Activated gamma-delta T cell treated with anti-CD3 and anti-CD28 coated beads, Interleukin-2, amount 50 U/mL, for 16 hours (primary cell): ENCODE data around the gene PRAC2.

Experiments
- DNase-seq: peaks from one replicate; pipeline ENCODE4 v3.0.0-alpha.2; 2020; ENCODE audit warnings: low read depth

The PRAC2 gene

GRCh38 chr17:48755356-48755755 lies 32.4 kb downstream of the PRAC2 start:
- DNase-seq = no peak

DNA sequence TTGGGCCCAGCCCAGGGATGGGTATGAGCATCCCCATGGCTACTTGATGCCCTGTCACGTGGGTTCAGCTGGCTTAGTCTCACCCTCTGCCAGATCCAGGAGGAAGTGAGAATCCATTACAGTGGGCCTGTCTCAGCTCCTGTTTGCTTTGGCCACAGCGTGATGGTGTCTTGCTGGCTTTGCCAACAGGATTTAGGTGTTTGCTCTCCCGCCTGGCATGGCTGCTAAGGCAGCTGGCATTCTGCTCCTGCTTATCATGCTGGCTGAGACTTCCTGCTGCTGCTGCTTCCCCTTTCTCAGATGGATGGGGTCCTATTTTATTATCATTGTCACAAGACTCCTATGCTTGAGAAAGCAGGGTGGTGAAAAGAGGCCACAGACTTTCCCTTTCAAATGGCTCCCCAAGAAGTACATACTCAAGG lies 33.9 kb downstream of the PRAC2 start:
- DNase-seq = no peak

GRCh38 chr17:48757524-48757961 lies 34.6 kb downstream of the PRAC2 start:
- DNase-seq = no peak

DNA sequence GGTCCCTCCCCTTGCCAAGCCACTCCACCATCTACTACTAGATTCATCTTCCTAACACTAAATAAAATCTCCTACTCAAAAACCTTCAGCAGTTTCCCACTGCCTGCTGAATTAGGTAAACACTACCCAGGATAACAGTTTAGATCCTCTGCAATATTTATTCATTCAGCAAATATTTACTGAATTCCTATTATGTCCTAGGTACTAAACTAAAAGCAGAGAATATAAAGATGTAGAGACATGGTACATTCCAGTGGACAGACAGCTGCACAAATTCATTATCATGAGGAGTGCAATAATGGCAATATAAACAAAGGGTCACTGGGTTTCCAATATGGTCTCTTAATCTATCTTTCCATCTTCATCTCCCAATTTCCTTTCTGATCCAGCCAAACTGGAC lies 36.3 kb downstream of the PRAC2 start:
- no peak for DNase-seq

- no peak for DNase-seq
Measured at GRCh38 chr17:48760411-48760810, 37.4 kb downstream of the PRAC2 start.

DNA sequence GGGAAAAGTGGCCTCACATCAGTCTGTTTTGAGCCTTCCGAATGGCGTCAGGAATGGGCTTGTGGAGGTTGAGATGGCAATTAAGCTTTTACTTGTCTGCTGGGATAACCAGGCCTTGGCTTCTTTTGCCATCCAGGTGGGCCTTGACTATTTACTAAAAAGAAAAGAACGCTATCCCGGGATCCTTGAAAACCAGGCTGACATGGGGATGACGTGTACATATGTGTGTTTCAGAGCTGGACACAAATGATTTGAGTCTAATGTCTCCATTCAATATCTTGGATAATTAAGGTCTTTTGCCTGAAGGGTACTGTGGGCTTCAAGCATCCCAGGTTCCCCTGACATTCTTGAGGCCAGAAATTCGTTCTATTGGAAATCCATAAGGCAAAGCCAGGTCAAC lies 38.1 kb downstream of the PRAC2 start:
- no peak for DNase-seq

- DNase-seq = no peak
Measured at GRCh38 chr17:48767263-48767774, 44.3 kb downstream of the PRAC2 start.

DNA sequence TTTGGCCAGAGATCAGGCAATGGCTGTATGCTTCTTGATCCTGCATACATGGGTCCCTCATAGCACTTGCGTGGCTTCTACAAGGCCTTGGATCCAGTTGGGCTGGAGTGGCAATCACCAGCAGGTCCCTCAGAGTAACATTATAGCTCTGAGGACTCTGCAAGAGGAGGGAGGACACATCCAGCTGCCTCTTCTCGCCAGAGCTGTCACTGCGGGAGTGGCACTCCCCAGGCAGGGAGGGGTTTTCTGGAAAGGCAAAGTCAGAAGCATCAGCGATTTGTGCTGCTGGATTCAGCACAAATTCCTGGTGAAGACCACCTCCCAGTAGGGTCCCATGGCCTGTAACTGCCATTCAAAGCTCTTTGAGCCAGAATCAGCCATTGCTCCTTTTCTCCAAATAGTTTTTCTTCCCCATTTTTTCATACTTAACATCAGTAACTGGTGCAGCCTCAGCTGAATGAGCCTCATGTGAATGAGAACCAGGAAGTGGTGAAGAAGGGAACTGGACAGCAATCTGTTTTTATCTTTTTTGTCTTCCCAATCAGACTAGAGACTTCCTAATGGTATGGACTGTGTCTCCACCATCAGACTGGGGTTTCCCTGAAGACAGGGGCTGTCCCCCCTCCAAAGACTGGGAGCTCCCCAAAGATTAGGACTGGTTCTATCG lies 46.2 kb downstream of the PRAC2 start:
- no peak for DNase-seq

- no peak for DNase-seq
Measured at GRCh38 chr17:48770954-48771353, 48.0 kb downstream of the PRAC2 start.

- no peak for DNase-seq
Measured at GRCh38 chr17:48773245-48773644, 50.3 kb downstream of the PRAC2 start.
